HepG2 (cell line): Measurements from ENCODE around the gene ZNF23. TPM values are rescaled to one million over a fixed set of nuclear protein-coding genes. Genes with fewer than 3 reads are reported as not detected.
A peak's percentile ranks its signal among the peaks of the same experiment; 100 is the strongest.

ENCODE experiments used
- ATM ChIP-seq: fragments of 450-650 bp; IDR thresholded peaks from 2 replicates; pipeline ENCODE4 v1.7.1; 2017; ENCODE audit warnings: mild to moderate bottlenecking, borderline replicate concordance
- BHLHE40 ChIP-seq: IDR thresholded peaks from 2 replicates; pipeline ENCODE4 v1.6.1; 2011; ENCODE audit warnings: low read length, improper control_type of control experiment
- CCAR2 ChIP-seq: fragments of 200-400 bp; formaldehyde crosslinking; optimal IDR thresholded peaks from 2 replicates; pipeline ENCODE3; 2018; ENCODE audit warnings: low read depth, mild to moderate bottlenecking, low read length, moderate library complexity
- FOXM1 ChIP-seq: sonication (generic); formaldehyde crosslinking; IDR thresholded peaks from 2 replicates; pipeline ENCODE4 v1.5.0; 2020; ENCODE audit warnings: missing genetic modification reagents
- HINFP ChIP-seq: sonication (generic); formaldehyde crosslinking; IDR thresholded peaks from 2 replicates; pipeline ENCODE4 v1.4.0; 2020; ENCODE audit warnings: low read depth, mild to moderate bottlenecking, missing genetic modification reagents
- KAT2B ChIP-seq: fragments of 150-350 bp; IDR thresholded peaks from 2 replicates; pipeline ENCODE4 v1.6.1; 2014; ENCODE audit warnings: low read depth, low read length, borderline replicate concordance
- PAWR ChIP-seq: sonication (generic); formaldehyde crosslinking; IDR thresholded peaks from 2 replicates; pipeline ENCODE4 v1.4.0; 2020; ENCODE audit warnings: missing genetic modification reagents, mild to moderate bottlenecking, borderline replicate concordance
- POGZ ChIP-seq: sonication (generic); formaldehyde crosslinking; IDR thresholded peaks from 2 replicates; pipeline ENCODE4 v1.4.0; 2020; ENCODE audit warnings: mild to moderate bottlenecking, missing genetic modification reagents
- SKIL ChIP-seq: sonication (generic); formaldehyde crosslinking; IDR thresholded peaks from 2 replicates; pipeline ENCODE4 v1.8.0; 2022; ENCODE audit warnings: missing genetic modification reagents, mild to moderate bottlenecking, moderate library complexity, borderline replicate concordance
- SMYD3 ChIP-seq: sonication (generic); formaldehyde crosslinking; IDR thresholded peaks from 2 replicates; pipeline ENCODE4 v1.8.1; 2023; ENCODE audit warnings: mild to moderate bottlenecking, missing genetic modification reagents
- SOX5 ChIP-seq: IDR thresholded peaks from 2 replicates; pipeline ENCODE4 v1.6.1; 2016; ENCODE audit warnings: borderline replicate concordance
- SRY ChIP-seq: sonication (generic); formaldehyde crosslinking; IDR thresholded peaks from 2 replicates; pipeline ENCODE4 v1.8.0; 2022; ENCODE audit warnings: mild to moderate bottlenecking, missing genetic modification reagents
- TAF1 ChIP-seq: sonication (generic); formaldehyde crosslinking; IDR thresholded peaks from 2 replicates; pipeline ENCODE4 v1.4.0; 2020; ENCODE audit warnings: missing genetic modification reagents
- TCF7 ChIP-seq: sonication (generic); IDR thresholded peaks from 2 replicates; pipeline ENCODE4 v1.6.1; 2016; ENCODE audit warnings: antibody characterized with exemption, low read depth
- ZBTB21 ChIP-seq: sonication (generic); formaldehyde crosslinking; IDR thresholded peaks from 2 replicates; pipeline ENCODE4 v1.4.0; 2020; ENCODE audit warnings: missing genetic modification reagents
- ZNF205 ChIP-seq: IDR thresholded peaks from 2 replicates; pipeline ENCODE4 v1.6.1; 2018; ENCODE audit warnings: missing biosample characterization, missing genetic modification reagents
- ZNF264 ChIP-seq: sonication (generic); formaldehyde crosslinking; IDR thresholded peaks from 2 replicates; pipeline ENCODE4 v1.4.0; 2020; ENCODE audit warnings: missing genetic modification reagents
- ZNF552 ChIP-seq: sonication (generic); formaldehyde crosslinking; IDR thresholded peaks from 2 replicates; pipeline ENCODE4 v1.9.0; 2022; ENCODE audit warnings: missing genetic modification reagents, mild to moderate bottlenecking, borderline replicate concordance
- ZNF570 ChIP-seq: sonication (generic); formaldehyde crosslinking; IDR thresholded peaks from 2 replicates; pipeline ENCODE4 v1.4.0; 2020; ENCODE audit warnings: mild to moderate bottlenecking, missing genetic modification reagents, borderline replicate concordance
- ZNF704 ChIP-seq: sonication (generic); formaldehyde crosslinking; IDR thresholded peaks from 2 replicates; pipeline ENCODE4 v1.8.1; 2023; ENCODE audit warnings: mild to moderate bottlenecking, inconsistent platforms, moderate library complexity, missing genetic modification reagents, borderline replicate concordance
- ZNF768 ChIP-seq: sonication (generic); formaldehyde crosslinking; IDR thresholded peaks from 2 replicates; pipeline ENCODE4 v1.4.0; 2020; ENCODE audit warnings: missing genetic modification reagents
- polyA plus RNA-seq, 8 experiments: library from polyadenylated mRNA; depleted of rRNA in 3 of 8; stranded (reverse) in 7 of 8; unstranded in 1 of 8; fragments of >200 nt; fragmentation: Illumina TruSeq in 4 of 8; extraction: Trizol in 4 of 8; gene quantifications; 2 replicates each; pipeline versions ENCODE4 v1.2.1 to v1.2.3, GENCODE V29; 2011 to 2016; ENCODE audit warnings: low read depth in 4 of 8, missing spikeins in 1 of 8, mixed read lengths in 1 of 8; ENCODE audit not compliant: insufficient read depth in 1 of 8
- total RNA-seq, 5 experiments: library from RNA; depleted of rRNA; stranded (reverse); fragments of >200 nt; fragmentation: Illumina TruSeq; extraction: Trizol; gene quantifications; 2 replicates each; pipeline ENCODE4 v1.2.3, GENCODE V29; 2016; ENCODE audit warnings: low read depth in 1 of 5
- TF ChIP-seq, protein P1 (sequence below): sonication (generic); formaldehyde crosslinking; IDR thresholded peaks from 2 replicates; pipeline ENCODE4 v1.5.1; 2020; ENCODE audit warnings: missing genetic modification reagents, mild to moderate bottlenecking, borderline replicate concordance
- TF ChIP-seq, protein P2 (sequence below): sonication (generic); formaldehyde crosslinking; IDR thresholded peaks from 2 replicates; pipeline ENCODE4 v1.4.0; 2020; ENCODE audit warnings: missing genetic modification reagents

ZNF23 gene
- total and polyA plus RNA-seq, 2 of the 13 experiments (the other 11 are each of a cell fraction or from before 2014, with no cell fraction given): 8.6 to 12.2 TPM

- no peak; the same call in 1 of the 2 replicates for TF ChIP-seq SRY (CRISPR knock-in tag)
- TF ChIP-seq CCAR2: no peak
- TF ChIP-seq ATM: no peak
- peak; percentile 86 for TF ChIP-seq POGZ (CRISPR knock-in tag)
- 0 out of 2 replicates have a peak, but pooled peaks have one; percentile 35 for TF ChIP-seq ZNF570
- TF ChIP-seq ZNF704 (CRISPR knock-in tag): peak; percentile 92
- TF ChIP-seq, protein P1, sequence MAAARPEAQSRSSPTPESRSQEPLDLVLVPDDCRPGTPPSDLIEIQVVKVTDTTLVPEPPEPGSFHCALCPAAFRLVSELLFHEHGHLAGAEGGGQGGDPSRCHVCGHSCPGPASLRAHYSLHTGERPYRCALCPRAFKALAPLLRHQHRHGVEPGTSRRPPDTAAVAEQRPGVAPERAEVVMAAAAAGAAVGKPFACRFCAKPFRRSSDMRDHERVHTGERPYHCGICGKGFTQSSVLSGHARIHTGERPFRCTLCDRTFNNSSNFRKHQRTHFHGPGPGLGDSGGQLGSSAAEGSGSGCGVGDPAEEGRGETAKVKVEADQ (CRISPR knock-in tag): peak; percentile 95; the same call in 1 of the 2 replicates
- TF ChIP-seq, protein P2, sequence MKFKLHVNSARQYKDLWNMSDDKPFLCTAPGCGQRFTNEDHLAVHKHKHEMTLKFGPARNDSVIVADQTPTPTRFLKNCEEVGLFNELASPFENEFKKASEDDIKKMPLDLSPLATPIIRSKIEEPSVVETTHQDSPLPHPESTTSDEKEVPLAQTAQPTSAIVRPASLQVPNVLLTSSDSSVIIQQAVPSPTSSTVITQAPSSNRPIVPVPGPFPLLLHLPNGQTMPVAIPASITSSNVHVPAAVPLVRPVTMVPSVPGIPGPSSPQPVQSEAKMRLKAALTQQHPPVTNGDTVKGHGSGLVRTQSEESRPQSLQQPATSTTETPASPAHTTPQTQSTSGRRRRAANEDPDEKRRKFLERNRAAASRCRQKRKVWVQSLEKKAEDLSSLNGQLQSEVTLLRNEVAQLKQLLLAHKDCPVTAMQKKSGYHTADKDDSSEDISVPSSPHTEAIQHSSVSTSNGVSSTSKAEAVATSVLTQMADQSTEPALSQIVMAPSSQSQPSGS (CRISPR knock-in tag): peak; percentile 94
- TF ChIP-seq BHLHE40: peak; percentile 1; the same call in 1 of the 2 replicates
- TF ChIP-seq HINFP (CRISPR knock-in tag): peak; percentile 93
- no peak; the same call in 1 of the 2 replicates for TF ChIP-seq TAF1 (CRISPR knock-in tag)
- TF ChIP-seq SMYD3: peak; percentile 80
- 0 out of 2 replicates have a peak, but pooled peaks have one; percentile 10 for TF ChIP-seq FOXM1 (CRISPR knock-in tag)
- peak; percentile 85; the same call in 1 of the 2 replicates for TF ChIP-seq ZNF552
- peak; percentile 94; the same call in 1 of the 2 replicates for TF ChIP-seq SOX5
- TF ChIP-seq ZNF768 (CRISPR knock-in tag): peak; percentile 93
- peak; percentile 93; the same call in 1 of the 2 replicates for TF ChIP-seq ZNF205 (CRISPR knock-in tag)
- TF ChIP-seq ZBTB21 (CRISPR knock-in tag): no peak; the same call in 1 of the 2 replicates
- no peak for TF ChIP-seq KAT2B
- peak; percentile 99 for TF ChIP-seq PAWR (CRISPR knock-in tag)
- peak; percentile 54; the same call in 1 of the 2 replicates for TF ChIP-seq SKIL (CRISPR knock-in tag)
- peak; percentile 93 for TF ChIP-seq ZNF264 (CRISPR knock-in tag)
- TF ChIP-seq TCF7: peak; percentile 43; the same call in 1 of the 2 replicates
These were observed 35.8 kb downstream of the ZNF23 start (continued) for GRCh38 chr16:71426069-71426879.
